ENCODE data around the gene PCMT1. TPM values are rescaled to one million over a fixed set of nuclear protein-coding genes. Genes with fewer than 3 reads are reported as not detected.

The PCMT1 gene
- total and polyA plus RNA-seq, 2 of the 4 experiments (the other 2 are of a cell fraction), result 101 to 109 TPM

DNA sequence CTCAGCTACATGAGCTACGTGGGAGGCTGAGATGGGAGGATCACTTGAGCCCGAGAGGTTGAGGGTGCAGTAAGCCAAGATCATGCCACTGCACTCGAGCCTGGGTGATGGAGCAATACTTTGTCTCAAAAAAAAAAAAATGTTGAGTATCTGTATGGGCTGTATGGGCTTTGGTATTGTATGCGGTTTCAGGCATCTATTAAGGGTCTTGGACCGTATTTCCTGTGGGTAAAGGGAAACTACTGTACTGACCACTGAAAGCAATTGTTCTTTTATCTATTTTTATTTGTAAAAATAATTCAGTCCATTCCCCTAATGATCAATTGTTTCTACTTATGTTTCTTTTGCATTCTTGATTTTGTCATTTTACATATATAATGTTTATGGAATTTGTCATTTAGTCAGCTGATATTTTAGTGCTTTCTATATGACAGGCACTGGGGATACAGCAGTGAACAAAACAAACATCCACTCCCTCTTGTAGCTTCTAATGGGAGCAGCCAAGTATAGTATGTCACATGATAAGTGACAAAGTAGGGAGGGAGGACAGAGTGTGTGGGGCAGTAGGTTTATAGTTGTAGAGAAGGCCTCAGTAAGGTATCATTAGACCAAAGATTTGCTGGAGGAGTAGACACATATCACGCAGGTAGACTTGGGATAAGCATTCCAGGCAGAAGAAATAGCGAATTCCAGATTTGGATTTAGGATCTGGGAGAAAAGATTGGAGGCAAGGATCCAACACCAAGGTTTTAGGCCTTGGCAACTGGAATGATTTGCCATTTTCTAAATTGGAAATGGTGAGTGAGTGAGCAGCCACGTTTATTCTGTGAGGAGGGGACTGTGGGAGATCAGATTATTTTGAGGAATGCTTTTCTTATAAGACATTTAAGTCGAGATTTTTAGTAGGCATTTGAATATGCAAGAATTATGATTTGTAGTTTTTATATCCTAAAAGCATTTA is 6.0 kb downstream of the PCMT1 start:
- ChIA-PET CTCF (no interaction called here), POLR2A (ENCODE audit: unreplicated experiment) (no interaction called here)
- Histone ChIP-seq H2BK20ac (ENCODE audit: low read depth, low read length) (no peak overlapping the region), H2AK9ac (replicated peaks; ENCODE audit: low read depth, low read length, poor library complexity) (no peak overlapping the region), H3K4me2 (ENCODE audit: low read depth, low read length) (no peak overlapping the region), H3K4me3 (ENCODE audit: insufficient read depth, low read depth, low read length) (no peak overlapping the region), H2BK15ac (ENCODE audit: low read depth, low read length) (no peak overlapping the region), H3K14ac (replicated peaks; ENCODE audit: low read depth, low read length) (no peak overlapping the region), H3K9me3 (ENCODE audit: control insufficient read depth, insufficient read depth, low read length) (no peaks in the 10 kb centered on the region), H3K27ac (ENCODE audit: insufficient read depth, low read length) (no peak overlapping the region), H3K79me1 (ENCODE audit: low read depth in 1 of 2, low read length in 2 of 2) (peaks cover 29 to 46% of the 10 kb centered on the region in 2 experiments), H3K23ac (ENCODE audit: low read depth, low read length) (no peak overlapping the region), H3K36me3 (ENCODE audit: control insufficient read depth, insufficient read depth, low read length) (no peaks in the 10 kb centered on the region; the same call in 1 of the 2 replicates), H3K18ac (ENCODE audit: low read depth, low read length) (no peak overlapping the region), H2AFZ (replicated peaks; ENCODE audit: low read length, poor library complexity) (no peak overlapping the region), H3K4ac (ENCODE audit: low read depth, low read length) (no peak overlapping the region), H3K4me1 (ENCODE audit: control insufficient read depth, insufficient read depth, low read length) (no peaks in the 10 kb centered on the region), H4K5ac (ENCODE audit: low read depth, low read length) (no peak overlapping the region), H2BK120ac (ENCODE audit: low read depth, low read length) (no peak overlapping the region), H2BK5ac (ENCODE audit: low read depth, low read length, poor library complexity, severe bottlenecking) (no peak overlapping the region), H3K27me3 (ENCODE audit: control insufficient read depth, insufficient read depth, low read length) (no peaks in the 10 kb centered on the region), H4K20me1 (ENCODE audit: insufficient read depth, low read length) (peaks cover 24% of the 10 kb centered on the region), H3K9ac (ENCODE audit: low read depth, low read length) (no peak overlapping the region), H2AK5ac (ENCODE audit: low read depth, low read length) (no peak overlapping the region), H4K8ac (ENCODE audit: low read depth in 2 of 2, low read length in 2 of 2) (no peak overlapping the region), H4K91ac (ENCODE audit: insufficient read depth, low read depth, low read length) (no peak overlapping the region), H3K56ac (ENCODE audit: extremely low read depth, insufficient read depth, low read length) (no peak overlapping the region), H3K9me1 (ENCODE audit: insufficient read depth, low read length) (0 out of 2 replicates have a peak, but pooled peaks cover 2% of the 10 kb centered on the region)
- BruUV-seq (replicated peaks), result no TSS peak
- ATAC-seq (ENCODE audit: low read depth) (no peak), DNase-seq (no peak)
- dilution Hi-C loops (cut with HindIII; ENCODE audit: low sequenced_read_pairs, unreplicated experiment) (no loop called here), in situ Hi-C loops (cut with MboI; ENCODE audit: low sequenced_read_pairs) (no loop called here), intact Hi-C loops (cut with micrococcal nuclease) (no loop called here)
- TF ChIP-seq SMC3 (IDR thresholded peaks at IDR 0.05; ENCODE audit: low read depth, low read length) (no peak), MXI1 (IDR thresholded peaks at IDR 0.05; ENCODE audit: borderline replicate concordance, low read depth, low read length) (no peak), MAZ (IDR thresholded peaks at IDR 0.05; ENCODE audit: borderline replicate concordance, low read depth, low read length) (no peak), BHLHE40 (IDR thresholded peaks at IDR 0.05; ENCODE audit: low read depth, low read length) (no peak)
- 93% methylated on average over 5 of the region's 9 CpGs; no CpG with 5 or more reads in 1 of the 2 experiments for WGBS, 2 experiments (ENCODE audit: extremely low coverage in 2 of 2, insufficient read length in 1 of 2)
